ENCODE data around the gene ADGRG1.

ADGRG1 gene

GRCh38 chr16:57672416-57672815 is 44.0 kb downstream of the ADGRG1 start:
- no peak for TF ChIP-seq CTCF (IDR thresholded peaks at IDR 0.05; ENCODE audit: borderline replicate concordance, control extremely low read depth, extremely low read depth, insufficient read depth, missing control alignments)
- no peak for DNase-seq (ENCODE audit: low spot score)
- in situ Hi-C loops (cut with MboI; ENCODE audit: low sequenced_read_pairs, unreplicated experiment), result no loop called here

- DNase-seq (ENCODE audit: low spot score), result no peak
- in situ Hi-C loops (cut with MboI; ENCODE audit: low sequenced_read_pairs, unreplicated experiment), result no loop called here
- TF ChIP-seq CTCF (IDR thresholded peaks at IDR 0.05; ENCODE audit: borderline replicate concordance, control extremely low read depth, extremely low read depth, insufficient read depth, missing control alignments), result no peak
Measured at GRCh38 chr16:57672824-57673223, 44.4 kb downstream of the ADGRG1 start.

- in situ Hi-C loops (cut with MboI; ENCODE audit: low sequenced_read_pairs, unreplicated experiment), result no loop called here
- TF ChIP-seq CTCF (IDR thresholded peaks at IDR 0.05; ENCODE audit: borderline replicate concordance, control extremely low read depth, extremely low read depth, insufficient read depth, missing control alignments), result no peak
- no peak for DNase-seq (ENCODE audit: low spot score)
Measured at GRCh38 chr16:57675741-57676551, 47.5 kb downstream of the ADGRG1 start.

GRCh38 chr16:57676553-57677085 is 48.2 kb downstream of the ADGRG1 start:
- no peak for TF ChIP-seq CTCF (IDR thresholded peaks at IDR 0.05; ENCODE audit: borderline replicate concordance, control extremely low read depth, extremely low read depth, insufficient read depth, missing control alignments)
- in situ Hi-C loops (cut with MboI; ENCODE audit: low sequenced_read_pairs, unreplicated experiment), result no loop called here
- no peak for DNase-seq (ENCODE audit: low spot score)

GRCh38 chr16:57677622-57678369 is 49.4 kb downstream of the ADGRG1 start:
- no peak for TF ChIP-seq CTCF (IDR thresholded peaks at IDR 0.05; ENCODE audit: borderline replicate concordance, control extremely low read depth, extremely low read depth, insufficient read depth, missing control alignments)
- DNase-seq (ENCODE audit: low spot score), result no peak
- in situ Hi-C loops (cut with MboI; ENCODE audit: low sequenced_read_pairs, unreplicated experiment), result no loop called here

GRCh38 chr16:57679016-57679415 is 50.6 kb downstream of the ADGRG1 start:
- no peak for TF ChIP-seq CTCF (IDR thresholded peaks at IDR 0.05; ENCODE audit: borderline replicate concordance, control extremely low read depth, extremely low read depth, insufficient read depth, missing control alignments)
- no peak for DNase-seq (ENCODE audit: low spot score)
- in situ Hi-C loops (cut with MboI; ENCODE audit: low sequenced_read_pairs, unreplicated experiment), result no loop called here
